Stimulated activated CD4-positive, alpha-beta T cell treated with anti-CD3 and anti-CD28 coated beads, Interleukin-12 subunit alpha, Interleukin-12 subunit beta, amount 100 ng/mL, for 4 hours (primary cell): ENCODE results near the gene ZNF526.

Experiments
- DNase-seq: peaks from one replicate; pipeline ENCODE4 v3.0.0-alpha.2; 2020

ZNF526 gene

GRCh38 chr19:42224940-42225717 is 5.0 kb downstream of the ZNF526 start:
- DNase-seq: no peak

GRCh38 chr19:42225718-42226292 is 5.7 kb downstream of the ZNF526 start:
- no peak for DNase-seq

GRCh38 chr19:42226886-42227285 is 6.8 kb downstream of the ZNF526 start:
- no peak for DNase-seq

- no peak for DNase-seq
These were observed 8.5 kb downstream of the ZNF526 start for GRCh38 chr19:42228641-42229040.

GRCh38 chr19:42229301-42229854 is 9.3 kb downstream of the ZNF526 start:
- no peak for DNase-seq

- no peak for DNase-seq
These were observed 9.8 kb downstream of the ZNF526 start for GRCh38 chr19:42229855-42230351.

- DNase-seq: no peak
These were observed 10.5 kb downstream of the ZNF526 start for GRCh38 chr19:42230571-42230970.

- DNase-seq: no peak
These were observed 12.3 kb downstream of the ZNF526 start for GRCh38 chr19:42232435-42232834.

GRCh38 chr19:42233106-42233505 is 13.0 kb downstream of the ZNF526 start:
- DNase-seq: no peak

GRCh38 chr19:42233678-42234292 is 13.7 kb downstream of the ZNF526 start:
- no peak for DNase-seq

- no peak for DNase-seq
These were observed 14.3 kb downstream of the ZNF526 start for GRCh38 chr19:42234364-42234763.

- no peak for DNase-seq
These were observed 15.1 kb downstream of the ZNF526 start for GRCh38 chr19:42235181-42235580.

GRCh38 chr19:42239544-42240220 is 19.6 kb downstream of the ZNF526 start:
- no peak for DNase-seq

- DNase-seq: no peak
These were observed 21.2 kb downstream of the ZNF526 start for GRCh38 chr19:42241279-42241678.

GRCh38 chr19:42242069-42242511 is 22.0 kb downstream of the ZNF526 start:
- DNase-seq: peak; percentile 45

- DNase-seq: peak; percentile 93
These were observed 22.6 kb downstream of the ZNF526 start, which contains the start of gene GSK3A for GRCh38 chr19:42242512-42243409. TSS of gene GSK3A (minus strand) at chr19:42242602. CDS start at chr19:42242465, 137 bp downstream.

GRCh38 chr19:42244347-42245220 is 24.5 kb downstream of the ZNF526 start:
- DNase-seq: peak; percentile 85

- no peak for DNase-seq
These were observed 25.1 kb downstream of the ZNF526 start for GRCh38 chr19:42245231-42245630.

GRCh38 chr19:42246143-42246921 is 26.2 kb downstream of the ZNF526 start:
- DNase-seq: no peak
